Bronchial epithelial cell (primary cell): ENCODE data around the gene AKR1E2. TPM values are rescaled to one million over a fixed set of nuclear protein-coding genes. Genes with fewer than 3 reads are reported as not detected.

ENCODE experiments used
- DNase-seq: peaks from one replicate; pipeline ENCODE4 v3.0.0-alpha.2; 2010; ENCODE audit warnings: low read depth
- FAIRE-seq: peaks from 2 replicates; lab custom pipeline; 2011; peaks lifted over from hg19 to GRCh38; lab: Jason Lieb, UNC
- H3K27me3 ChIP-seq: 2 replicates; pipeline ENCODE4 v1.5.1; 2011; ENCODE audit warnings: low read length; ENCODE audit not compliant: control insufficient read depth, insufficient read depth
- H3K36me3 ChIP-seq: 2 replicates; pipeline ENCODE4 v1.5.1; 2011; ENCODE audit warnings: low read length; ENCODE audit not compliant: control insufficient read depth, insufficient read depth
- H3K4me3 ChIP-seq: 2 replicates; pipeline ENCODE4 v1.5.1; 2011; ENCODE audit warnings: mild to moderate bottlenecking, low read depth, low read length, control low read depth
- CTCF ChIP-seq: IDR thresholded peaks from 2 replicates; pipeline ENCODE4 v1.5.1; 2011; ENCODE audit warnings: mild to moderate bottlenecking, moderate library complexity, low read length, control low read depth, inconsistent platforms; ENCODE audit not compliant: insufficient read depth, severe bottlenecking
- total RNA-seq: library from RNA; depleted of rRNA; stranded (reverse); fragments of >200 nt; gene quantifications from 2 replicates; pipeline ENCODE4 v1.2.1, GENCODE V29; 2014

The AKR1E2 gene
- total RNA-seq, 1 donor from 2014 or later = 6.1 TPM

- FAIRE-seq (no peak), DNase-seq (peak; percentile 38)
- H3K4me3 ChIP-seq = no peak overlapping the region
- TF ChIP-seq CTCF = no peak
- no peaks in the 10 kb centered on the region for H3K36me3 ChIP-seq
- H3K27me3 ChIP-seq = no peaks in the 10 kb centered on the region
Measured at GRCh38 chr10:4781955-4782354, 44.1 kb upstream of the AKR1E2 start.

GRCh38 chr10:4784667-4785333 is 41.2 kb upstream of the AKR1E2 start:
- H3K36me3 ChIP-seq = no peaks in the 10 kb centered on the region
- no peaks in the 10 kb centered on the region for H3K27me3 ChIP-seq
- H3K4me3 ChIP-seq = no peak overlapping the region
- no peak for DNase-seq
- FAIRE-seq = no peak
- no peak for TF ChIP-seq CTCF

GRCh38 chr10:4786043-4786839 is 39.8 kb upstream of the AKR1E2 start:
- FAIRE-seq (no peak), DNase-seq (peak; percentile 77)
- H3K4me3 ChIP-seq = no peak overlapping the region
- no peaks in the 10 kb centered on the region for H3K27me3 ChIP-seq
- TF ChIP-seq CTCF = no peak
- H3K36me3 ChIP-seq = no peaks in the 10 kb centered on the region

- Histone ChIP-seq H3K4me3 (no peak overlapping the region), H3K36me3 (no peaks in the 10 kb centered on the region), H3K27me3 (no peaks in the 10 kb centered on the region)
- no peak for TF ChIP-seq CTCF
- no peak for FAIRE-seq
- DNase-seq = no peak
Measured at GRCh38 chr10:4790045-4790444, 36.0 kb upstream of the AKR1E2 start.

GRCh38 chr10:4790922-4791321 is 35.1 kb upstream of the AKR1E2 start:
- no peak overlapping the region for H3K4me3 ChIP-seq
- DNase-seq (no peak), FAIRE-seq (no peak)
- no peak for TF ChIP-seq CTCF
- H3K36me3 ChIP-seq = no peaks in the 10 kb centered on the region
- no peaks in the 10 kb centered on the region for H3K27me3 ChIP-seq
